HFF-Myc (cell line): ENCODE results near the gene NEURL1.
"Not testable (repeated sequence)": the region's sequence is repeated elsewhere in the genome, so short reads cannot be mapped to it uniquely, and the experiment has no call there.

Experiments
- DNase-seq: peaks from one replicate; pipeline ENCODE4 v3.0.0-alpha.2; 2011; ENCODE audit warnings: low read depth; ENCODE audit errors: extremely low read depth
- H3K4me3 ChIP-seq: replicated peaks from 2 replicates; pipeline ENCODE4 v1.5.1; 2011; ENCODE audit warnings: low read depth, mild to moderate bottlenecking, control low read depth, low read length
- TF ChIP-seq, protein P1 (sequence below): IDR thresholded peaks from 2 replicates; pipeline ENCODE4 v1.5.1; 2012; ENCODE audit warnings: mild to moderate bottlenecking, low read depth, low read length, control low read depth; ENCODE audit errors: missing control alignments

NEURL1 gene

GRCh38 chr10:103605359-103606096 is 112.0 kb downstream of the NEURL1 start:
- TF ChIP-seq, protein P1, sequence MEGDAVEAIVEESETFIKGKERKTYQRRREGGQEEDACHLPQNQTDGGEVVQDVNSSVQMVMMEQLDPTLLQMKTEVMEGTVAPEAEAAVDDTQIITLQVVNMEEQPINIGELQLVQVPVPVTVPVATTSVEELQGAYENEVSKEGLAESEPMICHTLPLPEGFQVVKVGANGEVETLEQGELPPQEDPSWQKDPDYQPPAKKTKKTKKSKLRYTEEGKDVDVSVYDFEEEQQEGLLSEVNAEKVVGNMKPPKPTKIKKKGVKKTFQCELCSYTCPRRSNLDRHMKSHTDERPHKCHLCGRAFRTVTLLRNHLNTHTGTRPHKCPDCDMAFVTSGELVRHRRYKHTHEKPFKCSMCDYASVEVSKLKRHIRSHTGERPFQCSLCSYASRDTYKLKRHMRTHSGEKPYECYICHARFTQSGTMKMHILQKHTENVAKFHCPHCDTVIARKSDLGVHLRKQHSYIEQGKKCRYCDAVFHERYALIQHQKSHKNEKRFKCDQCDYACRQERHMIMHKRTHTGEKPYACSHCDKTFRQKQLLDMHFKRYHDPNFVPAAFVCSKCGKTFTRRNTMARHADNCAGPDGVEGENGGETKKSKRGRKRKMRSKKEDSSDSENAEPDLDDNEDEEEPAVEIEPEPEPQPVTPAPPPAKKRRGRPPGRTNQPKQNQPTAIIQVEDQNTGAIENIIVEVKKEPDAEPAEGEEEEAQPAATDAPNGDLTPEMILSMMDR: peak; percentile 80
- no peak overlapping the region for H3K4me3 ChIP-seq
- DNase-seq: no peak

- not testable (repeated sequence) for DNase-seq, H3K4me3 ChIP-seq
These were observed 112.6 kb downstream of the NEURL1 start for GRCh38 chr10:103606097-103606438.

- H3K4me3 ChIP-seq: not testable (repeated sequence)
These were observed 113.5 kb downstream of the NEURL1 start for GRCh38 chr10:103607051-103607450.

DNA sequence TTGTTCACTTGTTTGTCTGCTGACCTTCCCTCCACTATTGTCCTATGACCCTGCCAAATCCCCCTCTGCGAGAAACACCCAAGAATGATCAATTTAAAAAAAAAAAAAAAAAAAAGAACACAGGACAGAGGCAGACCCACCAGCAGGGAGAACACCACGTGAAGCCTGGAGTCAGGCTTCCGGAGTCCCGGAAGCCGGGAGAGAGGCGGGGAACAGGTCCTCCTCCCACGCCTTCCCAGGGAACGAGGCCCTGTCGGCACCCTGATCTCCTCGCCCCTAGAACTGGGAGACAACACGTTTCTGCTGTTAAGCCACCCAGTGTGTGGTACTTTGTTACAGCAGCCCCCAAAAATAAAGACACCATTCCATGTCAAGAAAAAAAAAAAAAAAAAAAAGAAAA is 114.6 kb downstream of the NEURL1 start:
- not testable (repeated sequence) for DNase-seq, H3K4me3 ChIP-seq

More at GRCh38 chr10:103607051-103607450, 113.5 kb downstream of the NEURL1 start:
- not testable (repeated sequence) for DNase-seq

- no peak overlapping the region for H3K4me3 ChIP-seq
- no peak for DNase-seq
- TF ChIP-seq, protein P1: no peak
These were observed 116.0 kb downstream of the NEURL1 start for GRCh38 chr10:103609231-103610082.

DNA sequence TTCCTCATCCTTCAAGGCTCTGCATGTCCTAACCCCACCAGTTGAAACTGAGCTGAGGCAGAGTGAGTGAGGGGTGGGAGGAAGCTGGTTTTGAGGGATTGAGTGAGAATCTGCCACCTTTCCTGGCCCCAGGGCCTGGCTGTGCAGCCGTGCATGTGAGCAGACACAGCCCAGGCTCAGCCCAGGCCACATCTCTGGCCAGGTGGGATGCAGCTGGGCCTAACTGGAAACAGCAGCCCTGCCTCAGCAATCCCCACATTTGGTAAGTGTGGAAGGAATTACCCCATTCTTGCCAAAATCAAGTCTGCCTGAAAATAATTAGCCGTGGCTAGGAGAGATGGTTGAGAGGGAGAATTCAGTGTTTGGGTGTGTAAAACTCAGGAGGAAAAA is 116.6 kb downstream of the NEURL1 start:
- no peak overlapping the region for H3K4me3 ChIP-seq
- TF ChIP-seq, protein P1: no peak
- no peak for DNase-seq

GRCh38 chr10:103610921-103611511 is 117.5 kb downstream of the NEURL1 start:
- TF ChIP-seq, protein P1: no peak
- no peak overlapping the region for H3K4me3 ChIP-seq
- no peak for DNase-seq

- no peak for DNase-seq
- TF ChIP-seq, protein P1: no peak
- no peak overlapping the region for H3K4me3 ChIP-seq
These were observed 119.2 kb downstream of the NEURL1 start for GRCh38 chr10:103612462-103613365.
